HEK293T (cell line): ENCODE results near the gene EFHD2.

Experiments
- CTCF ChIA-PET: fragments of 350-600 bp; formaldehyde crosslinking; extraction: SDS; loops from one replicate; lab custom pipeline; 2021; ENCODE audit warnings: antibody characterized with exemption, inconsistent platforms; lab: Yijun Ruan, JAX
- POLR2A ChIA-PET: fragments of 350-600 bp; formaldehyde crosslinking; extraction: SDS; loops from one replicate; lab custom pipeline; 2020; ENCODE audit warnings: antibody characterized with exemption, inconsistent platforms; lab: Yijun Ruan, JAX
- DNase-seq: peaks from one replicate; pipeline ENCODE4 v3.0.0; 2012; ENCODE audit warnings: mixed read lengths; ENCODE audit errors: extremely low spot score
- ARNT ChIP-seq: fragments of 450-650 bp; IDR thresholded peaks from 2 replicates; pipeline ENCODE4 v1.6.1; 2017; ENCODE audit warnings: mild to moderate bottlenecking
- BHLHE40 ChIP-seq: fragments of 450-650 bp; IDR thresholded peaks from 2 replicates; pipeline ENCODE4 v1.6.1; 2016; ENCODE audit warnings: mild to moderate bottlenecking, moderate library complexity, borderline replicate concordance
- CTBP1 ChIP-seq: fragments of 450-650 bp; IDR thresholded peaks from 2 replicates; pipeline ENCODE4 v1.6.1; 2016; ENCODE audit warnings: borderline replicate concordance
- ELF4 ChIP-seq: fragments of 450-650 bp; IDR thresholded peaks from 2 replicates; pipeline ENCODE4 v1.6.1; 2017; ENCODE audit warnings: antibody characterized with exemption
- FOXA1 ChIP-seq: fragments of 450-650 bp; IDR thresholded peaks from 2 replicates; pipeline ENCODE4 v1.6.1; 2016; ENCODE audit warnings: mild to moderate bottlenecking
- FOXK2 ChIP-seq: fragments of 450-650 bp; IDR thresholded peaks from 2 replicates; pipeline ENCODE4 v1.6.1; 2016; ENCODE audit warnings: mild to moderate bottlenecking
- FOXM1 ChIP-seq: fragments of 450-650 bp; IDR thresholded peaks from 2 replicates; pipeline ENCODE4 v1.6.1; 2017; ENCODE audit warnings: mild to moderate bottlenecking, borderline replicate concordance
- HDGF ChIP-seq: fragments of 450-650 bp; IDR thresholded peaks from 2 replicates; pipeline ENCODE4 v1.6.1; 2017; ENCODE audit warnings: antibody characterized with exemption, borderline replicate concordance
- L3MBTL2 ChIP-seq: fragments of 450-650 bp; conservative IDR thresholded peaks from 2 replicates; pipeline ENCODE4 v1.6.1; 2016; ENCODE audit warnings: mild to moderate bottlenecking
- LEF1 ChIP-seq: fragments of 450-650 bp; IDR thresholded peaks from 2 replicates; pipeline ENCODE4 v1.6.1; 2017; ENCODE audit warnings: mild to moderate bottlenecking, borderline replicate concordance
- NFRKB ChIP-seq: fragments of 450-650 bp; IDR thresholded peaks from 2 replicates; pipeline ENCODE4 v1.6.1; 2016; ENCODE audit warnings: mild to moderate bottlenecking, moderate library complexity
- SP1 ChIP-seq: fragments of 450-650 bp; IDR thresholded peaks from 2 replicates; pipeline ENCODE4 v1.6.1; 2017
- SUZ12 ChIP-seq: fragments of 450-650 bp; IDR thresholded peaks from 2 replicates; pipeline ENCODE4 v1.6.1; 2016; ENCODE audit warnings: mild to moderate bottlenecking
- TARDBP ChIP-seq: fragments of 450-650 bp; IDR thresholded peaks from 2 replicates; pipeline ENCODE4 v1.6.1; 2016
- ZNF384 ChIP-seq: fragments of 450-650 bp; IDR thresholded peaks from 2 replicates; pipeline ENCODE4 v1.6.1; 2016
- TF ChIP-seq, protein P1 (sequence below): fragments of 450-650 bp; IDR thresholded peaks from 2 replicates; pipeline ENCODE4 v1.6.1; 2016

Gene EFHD2

DNA sequence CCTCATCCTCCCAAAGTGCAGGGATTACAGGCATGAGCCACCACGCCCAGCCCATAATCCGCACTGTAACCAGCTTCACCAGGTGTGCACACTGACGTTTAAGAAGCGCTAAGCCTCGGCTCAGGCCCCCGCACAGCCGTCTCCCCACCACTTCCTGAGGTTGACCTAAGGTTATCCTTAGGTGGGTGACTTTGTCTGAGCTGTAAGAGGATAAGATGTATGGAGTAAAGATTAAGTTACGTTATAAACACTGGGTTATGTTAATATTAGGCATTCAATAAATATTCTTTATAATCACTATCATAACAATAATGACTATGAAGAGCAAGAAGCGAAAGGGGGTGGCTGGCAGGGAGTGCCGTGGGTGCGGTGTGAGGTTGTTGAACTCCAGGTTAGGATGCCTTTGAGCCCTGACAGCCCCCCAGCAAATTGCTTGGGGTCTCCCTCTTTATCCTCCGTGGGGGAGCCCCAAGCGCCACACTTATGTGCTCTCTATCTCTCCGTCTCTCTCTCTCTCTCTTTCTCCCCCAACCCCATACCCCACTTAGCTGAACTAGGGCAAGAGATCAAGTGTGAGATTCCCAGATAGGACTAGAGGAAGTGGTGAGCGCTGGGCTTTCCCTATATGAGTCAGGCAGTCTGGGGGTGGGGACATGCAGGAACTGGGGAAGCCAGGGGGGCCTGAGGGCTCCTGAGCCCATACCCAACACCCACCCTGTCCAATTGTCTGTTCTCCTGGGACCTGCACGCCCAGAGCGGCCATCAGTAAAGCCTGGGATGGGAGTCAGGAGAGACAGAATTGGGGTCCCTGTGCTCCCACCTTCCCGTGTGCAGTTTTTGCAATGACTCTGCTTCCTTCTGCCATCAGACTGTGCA is 7.6 kb downstream of the EFHD2 start:
- DNase-seq: no peak
- ChIA-PET CTCF (interaction anchor here (0.6 kb wide), 1 partner anchor 946 kb away, joined by 6 read pairs; no protein-coding TSS in a partner anchor), POLR2A (interaction anchor here (0.9 kb wide), 1 partner anchor 14 kb away, joined by 3 read pairs; no protein-coding TSS in a partner anchor)
- TF ChIP-seq ELF4 (no peak), ZNF384 (no peak), ARNT (no peak), FOXM1 (no peak), NFRKB (no peak), BHLHE40 (no peak), SUZ12 (no peak), TARDBP (no peak), CTBP1 (no peak)
- TF ChIP-seq, protein P1, sequence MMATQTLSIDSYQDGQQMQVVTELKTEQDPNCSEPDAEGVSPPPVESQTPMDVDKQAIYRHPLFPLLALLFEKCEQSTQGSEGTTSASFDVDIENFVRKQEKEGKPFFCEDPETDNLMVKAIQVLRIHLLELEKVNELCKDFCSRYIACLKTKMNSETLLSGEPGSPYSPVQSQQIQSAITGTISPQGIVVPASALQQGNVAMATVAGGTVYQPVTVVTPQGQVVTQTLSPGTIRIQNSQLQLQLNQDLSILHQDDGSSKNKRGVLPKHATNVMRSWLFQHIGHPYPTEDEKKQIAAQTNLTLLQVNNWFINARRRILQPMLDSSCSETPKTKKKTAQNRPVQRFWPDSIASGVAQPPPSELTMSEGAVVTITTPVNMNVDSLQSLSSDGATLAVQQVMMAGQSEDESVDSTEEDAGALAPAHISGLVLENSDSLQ: no peak

DNA sequence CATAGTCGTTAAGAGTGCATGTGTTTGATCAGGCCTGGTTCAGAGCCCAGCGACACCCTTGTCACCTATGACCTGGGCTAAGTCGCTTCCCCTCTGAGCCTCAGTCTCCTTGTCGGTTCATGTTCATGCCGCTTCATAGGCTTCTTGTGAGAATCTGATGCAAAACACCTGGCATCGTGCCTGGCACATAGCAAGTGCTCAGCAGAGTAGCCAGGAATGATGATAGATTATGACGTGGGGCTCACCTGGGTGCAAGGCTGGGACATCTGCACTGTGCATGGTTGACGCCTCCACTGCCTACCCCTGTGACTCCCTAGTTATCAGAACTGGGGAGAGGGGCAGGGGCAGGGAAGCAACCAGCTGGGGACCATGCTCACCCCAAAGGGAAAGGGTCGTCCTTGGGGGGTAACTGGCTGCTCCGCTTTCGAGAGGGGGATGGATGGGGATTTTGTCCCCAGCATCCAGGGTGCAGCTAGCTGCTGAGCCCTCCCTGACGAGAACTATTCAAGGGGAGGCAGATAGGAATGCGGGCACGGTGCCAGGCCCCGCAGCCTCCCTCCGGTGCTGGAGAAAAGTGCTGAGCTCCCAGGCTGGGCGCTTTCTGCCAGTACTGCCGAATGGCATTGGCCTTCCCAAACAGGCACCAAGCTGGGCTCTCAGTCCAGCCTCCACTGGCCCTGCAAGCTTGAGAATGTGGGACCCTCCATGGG is 9.3 kb downstream of the EFHD2 start:
- TF ChIP-seq HDGF: no peak
- no peak for TF ChIP-seq SP1
- no peak for TF ChIP-seq TARDBP
- no peak for TF ChIP-seq FOXA1
- TF ChIP-seq ARNT: no peak
- TF ChIP-seq, protein P1: no peak
- no peak for TF ChIP-seq SUZ12
- TF ChIP-seq ZNF384: no peak
- TF ChIP-seq FOXM1: no peak
- no peak for TF ChIP-seq FOXK2
- no peak for TF ChIP-seq NFRKB
- TF ChIP-seq L3MBTL2: no peak
- no peak for TF ChIP-seq BHLHE40
- TF ChIP-seq ELF4: no peak
- no peak for TF ChIP-seq LEF1
- TF ChIP-seq CTBP1: no peak
- ChIA-PET POLR2A (no interaction called here), CTCF (interaction anchor here (0.9 kb wide), 1 partner anchor 93 kb away, joined by 3 read pairs; no protein-coding TSS in a partner anchor)
- no peak for DNase-seq

DNA sequence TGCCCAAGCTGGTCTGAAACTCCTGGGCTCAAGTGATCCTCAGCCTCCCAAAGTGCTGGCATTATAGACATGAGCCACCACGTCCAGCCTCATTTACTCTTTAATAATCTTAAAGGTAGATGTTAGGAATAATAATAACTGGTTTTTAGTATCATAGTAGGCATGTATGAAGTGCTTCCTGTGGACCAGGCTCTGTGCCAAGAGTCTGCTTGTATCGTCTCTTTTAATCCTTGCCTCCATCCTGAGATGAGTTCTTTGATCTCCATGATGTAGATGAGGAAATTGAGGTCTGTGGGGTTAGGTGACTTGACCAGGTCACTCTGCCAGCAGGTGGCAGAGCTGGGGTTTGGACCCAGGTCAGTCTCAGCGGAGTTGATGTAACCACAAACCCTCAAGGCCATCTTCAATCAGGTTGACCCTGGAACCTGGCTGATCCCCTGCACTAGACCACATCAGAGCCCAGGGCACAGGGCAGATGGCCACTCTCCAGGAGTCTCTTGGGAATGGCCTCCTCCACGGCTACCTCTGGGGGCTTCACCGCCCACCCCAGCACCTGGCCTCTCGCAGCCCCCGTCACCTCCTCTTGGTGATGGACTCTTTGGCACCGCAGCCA is 11.3 kb downstream of the EFHD2 start:
- TF ChIP-seq SUZ12 (no peak), ELF4 (no peak), ZNF384 (no peak), NFRKB (no peak), HDGF (no peak), SP1 (no peak), FOXK2 (no peak), TARDBP (no peak), FOXM1 (no peak), LEF1 (no peak), CTBP1 (no peak), FOXA1 (no peak), ARNT (no peak)
- TF ChIP-seq, protein P1: no peak
- DNase-seq: no peak
- ChIA-PET POLR2A (no interaction called here), CTCF (no interaction called here)

DNA sequence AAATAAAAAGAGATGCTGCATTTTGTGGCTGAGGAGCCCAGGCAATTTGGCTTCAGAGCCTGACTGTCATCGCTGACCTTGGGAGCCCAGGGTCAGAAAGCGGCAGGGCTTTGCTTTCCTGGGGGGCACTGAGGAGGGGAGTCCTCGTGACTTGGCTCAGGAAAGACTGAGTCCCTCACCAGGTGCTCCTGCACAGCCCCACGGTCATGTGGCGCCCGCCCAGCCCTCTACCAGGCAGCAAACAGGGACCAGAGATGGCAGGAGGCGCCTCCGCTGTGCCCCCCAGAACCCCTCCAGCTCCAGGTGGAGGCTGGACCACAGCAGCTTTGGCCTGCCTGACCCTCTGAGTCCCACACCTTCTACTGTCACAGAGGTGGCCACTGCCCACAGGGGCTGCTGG is 13.2 kb downstream of the EFHD2 start:
- TF ChIP-seq HDGF (no peak), TARDBP (no peak), CTBP1 (no peak), FOXK2 (no peak), ELF4 (no peak), SUZ12 (no peak), L3MBTL2 (no peak), FOXM1 (no peak), ZNF384 (no peak), BHLHE40 (no peak), NFRKB (no peak), SP1 (no peak)
- TF ChIP-seq, protein P1: no peak
- DNase-seq: no peak
- POLR2A ChIA-PET: no interaction called here
- CTCF ChIA-PET: no interaction called here
